Hematopoietic multipotent progenitor cell treated with erythropoietin and hydrocortisone succinate and interleukin-3 and kit ligand, for 4 days (in vitro differentiated cells): ENCODE results near the gene DQX1.
A peak's percentile ranks its signal among the peaks of the same experiment; 100 is the strongest.
"Not testable (repeated sequence)": the region's sequence is repeated elsewhere in the genome, so short reads cannot be mapped to it uniquely, and the experiment has no call there.

Experiments
- DNase-seq: peaks from one replicate; pipeline ENCODE4 v3.0.0-alpha.2; 2015

DQX1 gene

DNA sequence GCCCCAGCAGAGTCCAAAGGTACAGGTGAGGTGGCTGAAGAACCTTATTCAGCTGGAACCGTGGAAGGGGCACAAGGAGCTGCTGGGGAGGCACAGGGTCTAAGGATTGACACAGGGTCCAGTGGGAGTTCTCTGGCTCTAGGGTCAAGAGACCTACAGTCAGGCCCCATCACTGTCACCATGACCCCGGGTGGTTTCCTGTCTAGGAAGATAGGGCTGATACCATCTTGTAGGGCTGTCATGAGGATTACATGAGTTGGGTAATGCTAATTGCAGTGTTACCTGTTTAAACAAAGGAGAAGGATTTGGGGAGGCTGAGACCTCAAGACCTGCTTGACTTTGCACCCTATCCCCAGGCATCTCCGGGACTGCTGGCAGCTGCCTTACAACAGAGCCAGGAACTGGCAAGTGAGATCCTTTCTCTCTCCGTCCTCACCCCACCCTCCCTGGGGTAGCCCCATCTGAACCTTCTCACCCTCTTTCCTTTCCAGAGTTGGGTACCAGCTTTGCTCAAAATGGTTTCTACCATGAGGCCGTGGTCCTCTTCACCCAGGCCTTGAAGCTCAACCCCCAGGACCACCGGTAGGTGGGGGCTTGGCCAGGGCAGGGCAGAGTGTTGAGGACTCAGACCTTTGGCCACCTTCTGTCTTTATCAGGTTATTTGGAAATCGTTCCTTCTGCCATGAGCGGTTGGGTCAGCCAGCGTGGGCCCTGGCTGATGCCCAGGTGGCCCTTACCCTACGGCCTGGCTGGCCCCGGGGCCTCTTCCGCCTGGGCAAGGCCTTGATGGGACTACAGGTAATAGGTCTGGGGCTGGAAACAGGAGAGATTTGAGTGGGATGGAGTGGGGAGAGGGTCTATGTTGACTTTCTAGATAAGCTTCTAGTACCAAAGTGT, 34.1 kb downstream of the DQX1 start:
- no peak for DNase-seq

DNA sequence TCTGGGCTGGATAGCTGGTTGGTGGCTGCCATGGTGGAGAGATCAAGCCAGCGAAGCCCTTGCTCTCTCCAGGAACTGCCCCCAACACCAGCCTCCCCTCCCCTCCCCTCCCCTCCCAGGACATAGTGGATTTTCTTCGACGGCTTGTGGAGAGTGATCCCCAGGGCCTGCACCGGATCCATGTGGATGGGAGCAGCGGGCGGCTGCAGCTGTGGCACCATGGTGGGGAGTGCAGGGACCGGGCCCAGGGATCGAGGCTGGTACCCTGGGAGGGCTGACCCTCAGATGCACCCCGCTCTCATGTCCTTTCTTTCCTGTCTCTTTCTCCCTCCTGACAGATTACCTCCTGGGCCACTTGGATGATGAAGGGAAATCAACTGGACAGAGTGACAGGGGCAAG, 36.1 kb downstream of the DQX1 start:
- no peak for DNase-seq

DNA sequence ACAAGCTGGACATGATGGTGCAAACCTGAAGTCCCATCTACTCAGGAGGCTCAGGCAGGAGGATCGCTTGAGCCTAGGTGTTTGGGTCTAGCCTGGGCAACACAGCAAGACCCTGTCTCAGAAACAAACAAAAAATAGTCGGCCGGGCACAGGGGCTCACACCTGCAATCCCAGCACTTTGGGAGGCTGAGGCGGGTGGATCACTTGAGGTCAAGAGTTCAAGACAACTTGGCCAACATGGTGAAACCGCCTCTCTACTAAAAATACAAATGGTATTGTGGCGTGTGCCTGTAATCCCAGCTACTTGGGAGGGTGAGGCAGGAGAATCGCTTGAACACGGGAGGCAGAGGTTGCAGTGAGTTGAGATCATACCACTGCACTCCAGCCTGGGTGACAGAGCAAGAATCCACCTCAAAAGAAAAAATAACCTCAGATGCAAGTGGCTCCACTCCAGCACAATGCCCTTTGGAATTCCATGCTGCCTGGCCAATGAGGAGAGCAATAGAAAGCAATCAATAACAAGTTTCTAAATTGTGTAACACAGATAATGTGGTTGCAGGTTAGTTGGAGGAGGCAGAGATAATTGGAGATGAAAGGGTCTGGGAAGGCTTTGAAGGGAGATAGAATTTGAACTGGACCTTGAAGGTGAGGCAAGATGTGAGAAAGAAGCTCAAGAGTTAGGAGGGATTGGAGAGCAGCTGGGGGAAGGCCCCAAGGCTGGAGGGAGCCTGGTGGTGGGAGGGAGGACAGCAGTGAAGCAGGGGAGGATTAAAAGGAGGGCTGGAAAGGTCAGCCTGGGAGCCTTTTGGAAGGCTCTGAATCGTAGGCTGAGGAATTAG, 37.2 kb downstream of the DQX1 start:
- no peak for DNase-seq

DNA sequence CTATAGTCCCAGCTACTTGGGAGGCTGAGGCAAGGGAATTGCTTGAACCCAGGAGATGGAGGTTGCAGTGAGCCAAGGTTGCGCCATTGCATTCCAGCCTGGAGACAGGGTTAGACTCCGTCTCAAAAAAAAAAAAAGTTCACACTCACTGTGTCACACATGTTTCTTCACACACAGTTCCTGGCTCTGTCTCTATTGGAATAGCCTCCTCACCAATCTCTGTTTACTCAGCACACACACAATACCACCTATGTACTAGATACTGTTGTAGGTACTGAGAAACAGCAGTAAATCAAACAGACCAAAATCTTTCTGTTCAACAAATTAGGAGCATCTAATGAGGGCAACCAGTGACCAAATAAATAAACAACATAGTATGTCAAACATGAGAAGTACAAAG, 39.9 kb downstream of the DQX1 start:
- no peak for DNase-seq

DNA sequence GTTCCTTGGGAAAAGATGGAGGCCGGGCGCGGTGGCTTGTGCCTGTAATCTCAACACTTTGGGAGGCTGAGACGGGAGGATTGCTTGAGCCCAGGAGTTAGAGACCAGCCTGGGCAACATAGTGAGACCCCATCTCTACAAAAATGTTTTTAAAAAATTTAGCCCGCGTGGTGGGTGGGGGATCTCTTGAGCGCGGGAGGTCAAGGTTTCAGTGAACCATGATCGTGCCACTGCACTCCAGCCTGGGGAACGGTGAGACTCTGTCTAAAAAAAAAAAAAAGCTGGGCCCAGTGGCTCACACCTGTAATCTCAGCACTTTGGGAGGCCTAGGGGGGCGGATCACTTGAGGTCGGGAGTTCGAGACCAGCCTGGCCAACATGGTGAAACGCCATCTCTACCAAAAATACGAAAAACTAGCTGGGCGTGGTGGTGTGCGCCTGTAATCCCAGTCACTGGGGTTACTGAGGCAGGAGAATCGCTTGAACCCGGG, 42.3 kb downstream of the DQX1 start:
- not testable (repeated sequence) for DNase-seq

DNA sequence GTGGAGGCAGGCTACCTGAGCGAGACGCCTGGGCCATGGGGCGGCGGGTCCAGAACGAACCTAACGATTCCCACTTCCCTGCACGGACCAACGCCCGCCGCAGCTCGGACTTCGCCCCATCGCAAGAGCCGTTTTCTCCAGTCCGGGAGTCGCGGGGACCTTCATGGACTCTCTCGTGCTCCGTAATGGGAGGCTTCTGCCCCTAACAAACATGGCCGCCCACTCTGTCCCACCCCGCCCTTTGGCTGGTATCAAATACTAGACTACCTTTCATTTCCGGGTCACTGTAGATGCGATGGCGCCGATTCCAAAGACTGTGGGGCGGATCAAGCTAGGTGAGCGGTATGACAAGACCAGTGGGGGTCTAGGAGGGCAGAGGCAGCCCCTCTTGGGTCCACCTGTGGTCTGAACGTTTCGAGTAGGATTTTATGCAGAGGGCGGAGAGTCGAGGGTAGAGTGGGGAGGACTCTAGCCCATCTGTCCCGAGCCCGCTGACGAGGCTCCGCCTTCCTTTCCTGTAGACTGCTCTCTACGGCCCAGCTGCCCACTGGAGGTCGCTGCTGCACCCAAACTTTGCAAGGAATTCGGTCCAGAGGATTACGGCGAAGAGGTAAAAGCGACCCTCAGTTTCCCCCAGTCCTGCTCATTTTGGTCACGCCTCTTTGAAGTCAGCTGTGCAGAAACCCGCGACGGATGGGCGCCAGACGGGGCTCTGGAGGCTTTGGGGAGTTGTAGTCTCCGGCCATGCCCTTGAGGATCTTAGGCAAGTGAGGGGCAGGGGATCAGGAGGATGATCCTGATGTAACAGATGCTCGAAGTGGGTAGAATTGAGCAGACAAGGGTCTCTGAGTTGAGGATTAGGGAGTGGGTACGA, 43.0 kb downstream of the DQX1 start, which contains the start of the genes CCDC142 and TTC31:
Gene CCDC142 (minus strand): TSS at position 198 of the 874 bp plus-strand sequence. CDS start 161 bp downstream, at position 37.
Gene TTC31 (plus strand): TSS at position 281 of the 874 bp plus-strand sequence. CDS start 15 bp downstream, at position 296.
- peak; percentile 99 for DNase-seq

DNA sequence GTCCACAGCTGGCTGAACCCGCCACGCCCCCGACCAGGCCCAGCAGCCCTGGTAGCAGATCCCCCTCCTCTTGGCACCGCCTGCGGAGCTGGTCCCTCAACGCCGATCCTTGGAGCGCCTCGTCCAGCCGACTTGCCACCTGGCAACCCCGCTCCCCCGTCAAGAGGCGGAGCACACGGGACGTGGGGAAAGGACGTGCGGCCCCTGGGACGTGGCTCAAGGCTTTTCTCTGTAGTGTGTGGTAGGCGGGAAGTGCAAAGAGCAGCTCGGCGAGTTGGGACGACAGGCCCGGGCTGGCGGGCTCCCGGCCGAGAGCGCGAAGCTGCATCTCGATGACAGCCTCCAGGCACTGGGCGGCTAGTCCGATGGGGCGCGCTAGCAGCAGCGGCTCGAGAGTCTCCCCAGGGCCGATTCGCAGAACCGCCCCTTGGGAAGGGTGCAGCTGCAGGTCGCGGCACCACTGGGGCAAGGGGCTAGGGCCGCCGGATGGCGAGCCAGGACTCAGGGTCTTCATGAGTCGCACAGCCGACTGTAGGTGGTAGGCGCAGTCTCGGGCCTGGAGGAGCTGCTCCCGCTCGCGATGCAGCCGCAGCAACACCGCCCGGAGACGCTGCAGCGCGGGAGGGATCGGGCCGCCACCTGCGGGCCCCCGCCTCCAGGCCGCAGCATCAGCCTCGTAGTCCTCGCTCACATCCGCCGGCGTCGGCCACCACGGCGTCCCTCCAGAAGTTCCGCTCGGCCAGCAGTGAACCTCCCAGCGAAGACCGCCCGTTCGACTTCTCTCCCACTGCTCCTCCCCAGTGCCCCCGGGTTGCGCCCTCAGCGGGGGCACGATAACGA, 43.9 kb downstream of the DQX1 start:
- peak; percentile 84 for DNase-seq

DNA sequence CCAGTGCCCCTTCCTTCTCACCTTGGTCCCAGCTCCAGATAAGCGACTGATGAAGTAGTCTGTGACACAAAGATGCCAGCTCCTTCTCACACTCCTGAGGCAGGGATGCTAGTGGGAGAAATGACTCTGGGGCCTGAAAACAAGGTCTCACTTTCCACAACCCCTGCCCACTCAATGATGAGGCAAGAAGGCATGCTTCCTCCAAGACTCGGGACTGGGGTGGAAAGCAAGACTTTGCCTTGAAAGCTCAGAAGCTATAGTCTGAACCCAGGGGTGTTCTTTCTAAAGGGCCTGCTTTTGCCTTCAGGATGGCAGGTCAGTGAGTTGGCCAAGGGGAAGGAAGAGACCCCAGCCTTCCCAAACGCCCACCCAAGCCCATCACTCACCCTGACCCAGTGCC, 44.6 kb downstream of the DQX1 start:
- DNase-seq = no peak

DNA sequence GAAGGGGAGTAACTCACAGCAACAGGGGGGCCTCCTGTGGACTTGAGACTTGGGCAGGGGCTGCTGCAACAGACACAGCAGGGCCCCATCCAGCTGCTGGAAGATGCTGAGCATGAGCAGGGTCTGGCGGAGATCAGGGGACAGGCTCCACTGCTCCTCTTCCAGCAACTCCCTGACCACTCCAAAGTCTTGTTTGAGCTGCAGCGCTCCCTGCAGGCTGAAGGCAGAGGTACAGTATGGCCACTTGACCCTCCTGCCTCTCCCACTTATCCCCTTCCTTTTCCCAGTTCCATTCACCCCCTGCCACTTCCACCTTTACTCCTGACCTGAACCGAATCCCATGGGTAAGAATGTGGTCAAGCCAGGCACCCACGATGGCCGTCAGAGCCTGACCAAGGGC, 51.1 kb downstream of the DQX1 start:
- DNase-seq = no peak

DNA sequence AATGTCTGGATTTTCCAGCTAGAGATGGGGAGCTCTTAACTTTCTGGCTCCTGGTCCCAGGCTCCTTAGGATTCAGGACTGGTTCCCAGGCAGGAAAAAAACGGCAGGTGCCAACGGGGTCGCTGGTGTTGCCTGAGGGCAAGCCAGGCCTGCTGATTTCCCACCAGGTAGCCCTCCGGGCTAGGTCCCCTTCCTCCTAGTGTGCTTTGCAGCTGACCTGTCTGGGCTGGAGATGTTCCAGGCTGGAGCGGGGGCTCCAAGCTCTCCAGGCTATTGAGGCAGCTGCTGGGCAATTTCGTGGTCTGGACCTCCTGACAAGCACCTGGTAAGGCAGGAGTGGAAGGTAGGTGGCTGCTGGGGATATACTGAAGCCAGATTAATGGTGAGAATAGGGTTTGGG, 51.5 kb downstream of the DQX1 start:
- no peak for DNase-seq

DNA sequence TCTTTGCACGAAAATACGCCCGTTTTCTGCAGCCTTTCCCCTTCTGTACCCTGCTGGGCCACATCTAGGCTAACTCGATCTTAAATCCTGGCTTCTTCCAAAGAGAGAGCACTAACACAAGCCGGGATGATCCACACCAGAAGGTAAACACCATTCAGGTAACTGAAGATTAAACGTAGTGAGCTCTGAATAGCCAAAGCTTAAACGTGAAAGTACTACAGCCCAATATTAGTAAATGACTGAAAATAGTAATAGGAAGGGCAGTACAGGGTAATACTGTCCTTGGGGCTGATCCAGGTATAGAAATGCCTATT, 53.1 kb downstream of the DQX1 start:
- no peak for DNase-seq

DNA sequence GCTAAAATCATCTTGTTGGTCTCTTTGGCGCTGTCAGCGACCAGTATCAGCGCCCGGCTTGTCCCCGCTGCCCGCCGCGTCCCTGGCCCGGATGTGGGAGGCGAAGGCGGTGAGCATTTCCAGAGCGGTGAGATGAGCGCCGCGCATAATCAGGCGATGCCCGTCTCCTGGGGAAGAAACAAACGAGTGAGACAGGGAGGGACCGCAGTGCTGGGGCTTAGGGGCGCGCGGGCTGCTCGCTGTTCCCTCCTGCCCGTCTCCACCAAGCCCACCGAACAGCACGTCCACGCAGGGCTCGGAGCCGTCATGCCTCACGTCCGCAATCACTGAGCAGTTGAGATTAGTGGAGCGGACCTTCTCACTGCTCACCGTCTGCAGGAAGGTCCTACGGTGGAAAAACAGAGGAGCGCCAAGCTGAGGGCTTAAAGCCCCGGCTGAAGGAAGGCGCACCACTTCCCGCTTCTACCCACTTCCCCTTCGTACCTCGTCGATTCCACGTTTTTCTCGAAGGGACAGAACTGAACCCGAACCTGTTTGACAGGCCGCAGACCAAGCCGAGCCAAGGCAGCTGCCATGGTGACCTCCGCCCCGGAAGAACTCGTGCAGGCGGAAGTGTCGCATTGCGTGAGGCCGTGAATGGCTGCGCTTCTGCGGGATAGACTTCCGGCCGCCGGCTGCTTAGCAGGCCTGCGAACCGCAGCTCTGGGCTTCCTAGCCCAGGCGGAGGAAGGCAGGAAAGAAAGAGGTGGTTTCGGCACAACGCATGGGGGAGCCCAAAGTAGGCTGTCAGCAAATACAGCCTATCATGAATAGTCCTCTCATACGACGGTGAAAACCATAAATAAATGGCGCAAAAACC, 53.7 kb downstream of the DQX1 start, which contains the start of gene MRPL53:
Gene MRPL53 (minus strand): TSS at position 595 of the 859 bp plus-strand sequence. CDS start 20 bp downstream, at position 575.
- peak; percentile 98 for DNase-seq

DNA sequence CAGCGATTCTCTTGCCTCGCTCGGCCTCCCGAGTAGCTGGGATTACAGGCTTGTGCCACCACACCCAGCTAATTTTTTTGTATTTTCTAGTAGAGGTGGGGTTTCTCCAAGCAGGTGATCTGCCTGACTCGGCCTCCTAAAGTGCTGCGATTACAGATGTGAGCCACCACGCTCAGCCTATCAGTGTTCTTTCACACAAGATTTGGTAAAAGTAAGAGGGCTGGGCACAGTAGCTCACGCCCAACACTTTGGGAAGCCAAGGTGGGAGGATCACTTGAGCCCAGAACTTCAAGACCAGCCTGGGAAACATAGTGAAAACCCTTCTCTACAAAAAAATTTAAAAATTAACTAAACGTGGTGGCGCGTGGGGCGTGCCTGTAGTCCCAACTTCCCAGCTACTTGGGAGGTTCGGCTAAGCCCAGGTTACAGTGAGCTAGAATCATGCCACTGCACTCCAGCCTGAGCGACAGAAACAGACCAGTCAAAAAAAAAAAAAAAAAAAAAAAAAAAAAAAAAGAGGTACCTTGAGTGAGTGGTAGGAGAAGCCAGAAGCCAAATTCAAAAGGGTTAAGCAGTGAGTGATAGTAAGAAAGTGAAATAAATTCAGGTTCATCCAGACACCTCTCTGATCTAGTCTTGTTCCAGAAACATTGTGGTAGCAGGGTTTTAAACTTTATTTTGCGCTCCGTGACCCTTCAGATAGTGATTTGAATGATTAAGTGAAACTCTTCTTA, 54.5 kb downstream of the DQX1 start:
- no peak for DNase-seq

DNA sequence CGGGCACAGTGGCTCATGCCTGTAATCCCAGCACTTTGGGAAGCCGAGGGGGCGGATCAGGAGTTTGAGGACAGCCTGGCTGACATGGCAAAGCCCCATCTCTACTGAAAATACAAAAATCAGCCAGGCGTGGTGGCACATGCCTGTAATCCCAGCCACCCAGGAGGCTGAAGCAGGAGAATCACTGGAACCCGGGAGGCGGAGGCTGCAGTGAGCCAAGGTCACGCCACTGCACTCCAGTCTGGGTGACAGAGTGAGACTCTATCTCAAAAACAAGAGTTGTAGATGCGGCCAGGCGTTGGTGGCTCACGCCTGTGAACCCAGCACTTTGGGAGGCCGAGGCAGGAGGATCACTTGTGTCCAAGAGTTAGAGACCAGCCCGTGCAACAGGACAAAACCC, 55.3 kb downstream of the DQX1 start:
- DNase-seq = not testable (repeated sequence)
